ENCODE results near the gene CASD1.

Gene CASD1

DNA sequence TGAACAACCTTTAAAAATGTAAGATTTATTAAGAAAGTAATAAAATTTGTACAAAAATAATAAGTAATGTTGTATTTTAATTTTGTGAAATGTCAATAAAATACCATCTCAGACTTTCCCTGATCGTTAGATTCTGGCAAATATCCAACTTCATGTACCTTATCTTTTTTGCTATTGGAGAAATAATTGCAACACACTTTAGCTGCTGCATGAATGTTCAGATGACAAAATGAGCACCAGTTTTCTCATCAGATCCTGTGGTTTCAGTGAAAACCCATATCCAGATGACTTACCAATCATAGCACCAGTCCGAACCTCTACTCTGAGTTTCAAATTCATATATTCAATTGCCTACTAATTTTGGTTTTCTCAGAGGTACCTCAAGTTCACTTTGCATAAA, 69.9 kb downstream of the CASD1 start:
- no peak for DNase-seq (ENCODE audit: low read depth, low spot score)

- no peak for DNase-seq (ENCODE audit: low read depth, low spot score)
Observed at GRCh38 chr7:94580601-94581000, 71.0 kb downstream of the CASD1 start.

GRCh38 chr7:94584113-94584512, 74.5 kb downstream of the CASD1 start:
- DNase-seq (ENCODE audit: low read depth, low spot score): no peak

DNA sequence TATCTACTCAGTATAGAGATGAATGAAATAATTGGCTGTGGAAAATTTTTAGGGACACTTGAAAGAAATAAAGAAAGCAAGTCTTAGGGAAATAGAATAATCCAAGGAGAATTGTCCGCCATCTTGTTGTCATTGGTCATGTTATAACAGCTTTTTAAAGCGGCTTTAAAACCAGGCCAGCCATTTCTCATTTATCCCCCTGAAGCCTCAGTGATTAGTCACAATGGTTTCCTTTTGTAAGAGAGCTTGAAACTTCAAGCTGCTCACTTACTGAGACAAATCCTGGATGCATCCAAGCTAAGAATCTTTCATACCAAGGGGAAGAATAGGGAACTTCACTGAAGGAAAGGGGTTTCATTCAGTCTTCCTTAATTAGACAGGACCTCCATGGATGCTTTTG, 78.5 kb downstream of the CASD1 start:
- no peak for DNase-seq (ENCODE audit: low read depth, low spot score)

DNA sequence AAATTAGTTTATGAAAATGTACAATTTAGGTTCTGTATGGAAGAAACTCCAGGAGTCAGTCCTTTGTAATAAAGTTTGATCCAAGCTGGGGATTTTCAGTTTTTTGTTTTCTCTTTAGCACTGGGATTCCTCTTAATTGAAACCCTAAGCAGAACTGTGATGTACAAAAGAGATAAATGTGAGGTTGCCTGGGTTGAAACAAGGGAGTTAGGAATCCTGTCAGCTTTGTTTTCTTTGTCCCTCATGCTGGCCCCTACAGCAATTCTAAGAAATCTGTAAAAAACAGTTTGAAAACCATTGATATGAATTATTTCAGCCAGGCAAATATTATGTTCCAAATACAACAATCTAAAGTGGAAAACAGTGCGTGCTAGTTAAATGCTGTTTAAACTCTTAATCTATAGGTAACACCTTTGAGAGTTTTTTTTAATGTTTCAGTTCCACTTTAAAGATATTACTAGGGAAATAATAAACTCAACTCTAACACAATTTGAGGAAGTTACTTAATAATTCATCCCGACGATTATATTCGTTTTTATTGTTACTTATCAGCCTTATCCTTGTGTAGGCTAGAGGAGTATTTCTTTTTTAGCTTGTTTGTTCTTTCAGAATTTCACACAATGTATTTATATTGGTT, 81.0 kb downstream of the CASD1 start:
- no peak for DNase-seq (ENCODE audit: low read depth, low spot score)

DNA sequence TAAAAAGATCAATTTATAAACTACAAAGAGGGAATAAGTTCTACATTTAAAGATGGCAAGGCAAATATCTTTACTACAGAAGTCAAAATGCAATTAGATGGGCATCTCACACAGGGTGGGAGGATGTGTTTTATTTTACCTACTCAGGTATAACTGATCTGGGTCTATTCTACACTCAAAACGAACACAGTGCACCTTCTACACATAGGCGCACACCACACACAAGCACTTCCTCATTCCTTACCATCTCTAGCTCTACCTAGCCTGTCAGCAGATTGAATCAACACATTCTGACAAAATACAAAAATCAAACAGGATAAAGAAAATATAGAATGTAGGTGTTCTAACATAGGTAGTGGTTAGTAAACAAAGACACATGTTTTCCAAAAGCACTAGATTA, 81.6 kb downstream of the CASD1 start:
- no peak for DNase-seq (ENCODE audit: low read depth, low spot score)

DNA sequence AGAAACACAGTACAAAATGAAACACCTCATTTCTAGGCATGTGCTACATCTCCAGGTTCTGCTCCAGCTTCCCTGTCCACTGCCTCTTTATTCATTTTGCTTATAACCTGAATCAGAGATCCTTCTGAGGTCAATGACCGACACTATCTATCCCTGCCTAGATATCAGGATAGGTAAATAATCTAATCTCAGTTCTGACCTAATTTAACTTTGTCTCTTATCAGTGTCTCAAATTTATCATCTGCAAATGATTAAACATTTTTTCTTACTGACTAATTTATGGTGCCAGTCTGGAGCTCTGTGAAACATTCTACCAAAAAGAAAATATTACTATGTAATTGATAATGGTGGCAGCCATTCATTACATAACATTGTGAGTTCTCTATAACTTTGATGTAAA, 85.3 kb downstream of the CASD1 start:
- no peak for DNase-seq (ENCODE audit: low read depth, low spot score)

- no peak for DNase-seq (ENCODE audit: low read depth, low spot score)
Observed at GRCh38 chr7:94595717-94596116, 86.1 kb downstream of the CASD1 start.

DNA sequence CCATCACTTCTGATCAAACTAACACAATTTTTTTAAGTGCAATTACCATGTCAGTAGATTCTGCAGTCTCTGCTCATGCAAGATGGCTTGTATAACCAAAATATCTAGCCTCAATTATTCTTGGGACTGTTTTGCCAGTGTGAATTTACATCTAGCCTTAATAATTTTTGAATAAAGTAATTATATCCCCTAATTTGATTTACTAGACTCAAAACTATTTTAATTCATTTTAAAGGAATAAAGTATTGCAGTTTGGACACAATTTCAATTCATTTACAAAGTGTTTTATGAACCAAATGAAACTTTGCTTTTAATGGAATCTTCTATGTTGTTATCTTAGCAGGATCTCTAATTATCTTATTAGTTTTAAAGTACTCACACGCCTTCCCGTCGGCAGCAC, 90.7 kb downstream of the CASD1 start:
- no peak for DNase-seq (ENCODE audit: low read depth, low spot score)

DNA sequence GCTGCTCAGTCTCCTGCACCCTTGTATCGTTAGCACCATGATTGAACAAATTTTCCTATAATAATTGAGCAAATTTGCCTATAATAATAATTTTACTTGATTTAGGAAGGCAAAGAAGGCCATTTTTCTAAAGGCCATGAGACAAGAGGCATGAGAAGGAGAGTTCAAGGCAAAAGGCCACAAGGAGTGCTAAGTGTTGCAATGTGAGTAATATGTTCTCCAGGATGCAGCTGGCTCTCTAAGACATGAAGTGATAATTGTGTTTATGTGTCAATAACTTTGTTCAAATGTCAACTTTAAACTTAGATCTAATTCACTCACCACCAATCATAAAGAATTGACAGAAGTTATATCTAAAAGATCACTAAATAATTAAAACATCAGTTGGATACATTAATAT, 92.6 kb downstream of the CASD1 start:
- no peak for DNase-seq (ENCODE audit: low read depth, low spot score)

- DNase-seq (ENCODE audit: low read depth, low spot score): no peak
Observed at GRCh38 chr7:94605031-94605430, 95.4 kb downstream of the CASD1 start.
